MM.1S (cell line): ENCODE measurements around the gene NUCB2.

Experiments
- EZH2 ChIP-seq: fragments of 300-600 bp; sonication (generic); optimal IDR thresholded peaks from 2 replicates; pipeline ENCODE3; 2017; ENCODE audit warnings: low read depth, mild to moderate bottlenecking, antibody characterized with exemption, low read length, mixed read lengths
- EZH2phosphoT487 ChIP-seq: fragments of 300-600 bp; sonication (generic); IDR thresholded peaks from 2 replicates; pipeline ENCODE4 v1.6.1; 2018; ENCODE audit warnings: antibody characterized with exemption, low read length
- TF ChIP-seq, protein P1 (sequence below): fragments of 300-600 bp; sonication (generic); IDR thresholded peaks from 2 replicates; pipeline ENCODE4 v1.5.1; 2016; ENCODE audit warnings: antibody characterized with exemption, low read length, mixed read lengths

- TF ChIP-seq EZH2phosphoT487 (no peak), EZH2 (no peak)
- TF ChIP-seq, protein P1, sequence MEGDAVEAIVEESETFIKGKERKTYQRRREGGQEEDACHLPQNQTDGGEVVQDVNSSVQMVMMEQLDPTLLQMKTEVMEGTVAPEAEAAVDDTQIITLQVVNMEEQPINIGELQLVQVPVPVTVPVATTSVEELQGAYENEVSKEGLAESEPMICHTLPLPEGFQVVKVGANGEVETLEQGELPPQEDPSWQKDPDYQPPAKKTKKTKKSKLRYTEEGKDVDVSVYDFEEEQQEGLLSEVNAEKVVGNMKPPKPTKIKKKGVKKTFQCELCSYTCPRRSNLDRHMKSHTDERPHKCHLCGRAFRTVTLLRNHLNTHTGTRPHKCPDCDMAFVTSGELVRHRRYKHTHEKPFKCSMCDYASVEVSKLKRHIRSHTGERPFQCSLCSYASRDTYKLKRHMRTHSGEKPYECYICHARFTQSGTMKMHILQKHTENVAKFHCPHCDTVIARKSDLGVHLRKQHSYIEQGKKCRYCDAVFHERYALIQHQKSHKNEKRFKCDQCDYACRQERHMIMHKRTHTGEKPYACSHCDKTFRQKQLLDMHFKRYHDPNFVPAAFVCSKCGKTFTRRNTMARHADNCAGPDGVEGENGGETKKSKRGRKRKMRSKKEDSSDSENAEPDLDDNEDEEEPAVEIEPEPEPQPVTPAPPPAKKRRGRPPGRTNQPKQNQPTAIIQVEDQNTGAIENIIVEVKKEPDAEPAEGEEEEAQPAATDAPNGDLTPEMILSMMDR = no peak
Observed at GRCh38 chr11:17294033-17294432, 17.5 kb downstream of the NUCB2 start.
